ENCODE data around the gene IL17RD. TPM values are rescaled to one million over a fixed set of nuclear protein-coding genes. Genes with fewer than 3 reads are reported as not detected.

IL17RD gene
- total RNA-seq, 1 experiment from 2014 or later, result 31.7 TPM

DNA sequence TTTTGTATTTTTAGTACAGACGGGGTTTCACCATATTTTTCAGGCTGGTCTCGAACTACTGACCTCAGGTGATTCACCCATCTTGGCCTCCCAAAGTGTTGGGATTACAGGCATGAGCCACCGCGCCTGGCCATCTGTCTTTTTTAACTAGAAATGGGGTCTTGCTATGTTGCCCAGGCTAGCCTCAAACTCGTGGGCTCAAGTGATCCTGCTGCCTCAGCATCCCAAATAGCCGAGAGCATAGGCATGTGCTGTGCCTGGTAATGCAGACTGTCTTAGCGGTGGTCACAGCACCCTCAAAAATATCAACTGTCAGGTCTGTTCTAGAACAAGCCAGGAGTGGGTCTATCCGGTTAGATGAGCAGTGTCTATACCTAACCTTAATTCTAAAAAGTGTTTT lies 56.5 kb downstream of the IL17RD start:
- H2BK5ac ChIP-seq (ENCODE audit: insufficient read length, low read length), result no peak overlapping the region
- no peaks in the 10 kb centered on the region for H3K23me2 ChIP-seq (ENCODE audit: insufficient read length, low read depth, low read length, poor library complexity, severe bottlenecking)
- no peak overlapping the region for H2BK120ac ChIP-seq (ENCODE audit: low read depth, low read length, poor library complexity, severe bottlenecking)
- no peak overlapping the region for H3K56ac ChIP-seq (ENCODE audit: insufficient read length, low read depth, low read length)
- no peaks in the 10 kb centered on the region for H4K20me1 ChIP-seq (ENCODE audit: control insufficient read depth, insufficient read depth, insufficient read length)
- Mint-ChIP-seq H3K36me3 (ENCODE audit: insufficient read depth in 1 of 3, low read depth in 3 of 3) (peaks cover 15 to 38% (median 35%) of the 10 kb centered on the region in 3 experiments; a peak in 6 of 7 replicates), H3K27me3 (ENCODE audit: low read depth) (no peaks in the 10 kb centered on the region; the same call in 1 of the 2 replicates), H3K4me3 (no peak overlapping the region), H3K27ac (no peak overlapping the region), H3K9me3 (no peaks in the 10 kb centered on the region; a peak in 1 of 5 replicates), H3K4me1 (peaks cover 34 to 40% of the 10 kb centered on the region in 2 experiments)
- H3K79me2 ChIP-seq (ENCODE audit: insufficient read depth, low read length), result no peaks in the 10 kb centered on the region
- H2BK20ac ChIP-seq (ENCODE audit: low read depth, low read length, poor library complexity, severe bottlenecking), result no peak overlapping the region
- H3T11ph ChIP-seq (ENCODE audit: low read length), result no peak overlapping the region
- DNase-seq, result no peak
- no peaks in the 10 kb centered on the region for H3K79me1 ChIP-seq (ENCODE audit: insufficient read depth, low read depth, low read length, poor library complexity, severe bottlenecking)
- H4K8ac ChIP-seq (replicated peaks; ENCODE audit: insufficient read length, low read depth, low read length), result no peak overlapping the region
- no peak overlapping the region for H3K23ac ChIP-seq (ENCODE audit: insufficient read length, low read depth, low read length)
- H3K9ac ChIP-seq (ENCODE audit: extremely low read depth, insufficient read length, low read length), result no peak overlapping the region
- H3K27me3 ChIP-seq (ENCODE audit: insufficient read depth, low read length), result no peaks in the 10 kb centered on the region
- no peak overlapping the region for H2AFZ ChIP-seq (ENCODE audit: low read length)
- H3K4ac ChIP-seq (ENCODE audit: low read depth, low read length), result no peak overlapping the region
- WGBS (ENCODE audit: extremely low coverage, insufficient read length, low lambda C conversion rate), result no CpG with 5 or more reads among the region's 8 CpGs
- no peak overlapping the region for H3K4me2 ChIP-seq (ENCODE audit: insufficient read depth, insufficient read length, low read length)
- H4K91ac ChIP-seq (ENCODE audit: insufficient read length, low read depth, low read length), result no peak overlapping the region
- H2BK15ac ChIP-seq (ENCODE audit: low read depth, low read length), result no peak overlapping the region
- H3K9me3 ChIP-seq (ENCODE audit: control insufficient read depth, low read depth, low read length), result no peaks in the 10 kb centered on the region
- H3K4me1 ChIP-seq (ENCODE audit: insufficient read depth, low read length), result peaks cover 5% of the 10 kb centered on the region
- H3K27ac ChIP-seq (ENCODE audit: insufficient read length, low read depth, low read length), result no peak overlapping the region
- H3K14ac ChIP-seq (ENCODE audit: insufficient read depth, low read length), result no peak overlapping the region
- TF ChIP-seq, protein P1, sequence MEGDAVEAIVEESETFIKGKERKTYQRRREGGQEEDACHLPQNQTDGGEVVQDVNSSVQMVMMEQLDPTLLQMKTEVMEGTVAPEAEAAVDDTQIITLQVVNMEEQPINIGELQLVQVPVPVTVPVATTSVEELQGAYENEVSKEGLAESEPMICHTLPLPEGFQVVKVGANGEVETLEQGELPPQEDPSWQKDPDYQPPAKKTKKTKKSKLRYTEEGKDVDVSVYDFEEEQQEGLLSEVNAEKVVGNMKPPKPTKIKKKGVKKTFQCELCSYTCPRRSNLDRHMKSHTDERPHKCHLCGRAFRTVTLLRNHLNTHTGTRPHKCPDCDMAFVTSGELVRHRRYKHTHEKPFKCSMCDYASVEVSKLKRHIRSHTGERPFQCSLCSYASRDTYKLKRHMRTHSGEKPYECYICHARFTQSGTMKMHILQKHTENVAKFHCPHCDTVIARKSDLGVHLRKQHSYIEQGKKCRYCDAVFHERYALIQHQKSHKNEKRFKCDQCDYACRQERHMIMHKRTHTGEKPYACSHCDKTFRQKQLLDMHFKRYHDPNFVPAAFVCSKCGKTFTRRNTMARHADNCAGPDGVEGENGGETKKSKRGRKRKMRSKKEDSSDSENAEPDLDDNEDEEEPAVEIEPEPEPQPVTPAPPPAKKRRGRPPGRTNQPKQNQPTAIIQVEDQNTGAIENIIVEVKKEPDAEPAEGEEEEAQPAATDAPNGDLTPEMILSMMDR (conservative IDR thresholded peaks at IDR 0.05), result no peak
- H2BK12ac ChIP-seq (ENCODE audit: insufficient read length, low read depth, low read length), result no peak overlapping the region
- H3K18ac ChIP-seq (ENCODE audit: insufficient read length, low read depth, low read length), result no peak overlapping the region
- no peak overlapping the region for H2AK5ac ChIP-seq (ENCODE audit: insufficient read length, low read length)
- no peak overlapping the region for H4K5ac ChIP-seq (ENCODE audit: insufficient read length, low read depth, low read length)
